Dedifferentiated amniotic fluid mesenchymal stem cell (primary cell): Measurements from ENCODE around the gene HPS5.
"Not testable (repeated sequence)": the region's sequence is repeated elsewhere in the genome, so short reads cannot be mapped to it uniquely, and the experiment has no call there.

Experiments used
- DNase-seq: peaks from one replicate; pipeline ENCODE4 v3.0.0-alpha.2; 2016; ENCODE audit errors: extremely low spot score

The HPS5 gene

DNA sequence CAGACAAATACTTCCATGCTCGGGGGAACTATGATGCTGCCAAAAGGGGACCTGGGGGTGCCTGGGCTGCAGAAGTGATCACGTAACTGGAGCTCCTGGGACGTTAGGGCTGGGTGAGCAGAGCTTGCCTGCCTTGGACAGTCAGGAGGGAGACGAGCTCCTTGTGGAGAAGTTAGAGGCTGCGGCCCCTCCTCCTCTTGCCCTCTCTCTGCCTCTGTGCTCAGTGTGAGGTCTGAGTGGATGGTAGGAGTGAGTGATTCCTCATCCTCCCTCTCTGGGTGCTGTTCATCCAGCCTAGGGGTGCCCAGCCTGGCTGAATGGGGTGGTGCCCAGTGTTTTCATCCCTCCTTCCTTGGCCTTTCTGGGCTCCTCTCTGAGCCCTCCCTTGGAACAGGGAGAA, 52.7 kb downstream of the HPS5 start:
- DNase-seq: not testable (repeated sequence)

DNA sequence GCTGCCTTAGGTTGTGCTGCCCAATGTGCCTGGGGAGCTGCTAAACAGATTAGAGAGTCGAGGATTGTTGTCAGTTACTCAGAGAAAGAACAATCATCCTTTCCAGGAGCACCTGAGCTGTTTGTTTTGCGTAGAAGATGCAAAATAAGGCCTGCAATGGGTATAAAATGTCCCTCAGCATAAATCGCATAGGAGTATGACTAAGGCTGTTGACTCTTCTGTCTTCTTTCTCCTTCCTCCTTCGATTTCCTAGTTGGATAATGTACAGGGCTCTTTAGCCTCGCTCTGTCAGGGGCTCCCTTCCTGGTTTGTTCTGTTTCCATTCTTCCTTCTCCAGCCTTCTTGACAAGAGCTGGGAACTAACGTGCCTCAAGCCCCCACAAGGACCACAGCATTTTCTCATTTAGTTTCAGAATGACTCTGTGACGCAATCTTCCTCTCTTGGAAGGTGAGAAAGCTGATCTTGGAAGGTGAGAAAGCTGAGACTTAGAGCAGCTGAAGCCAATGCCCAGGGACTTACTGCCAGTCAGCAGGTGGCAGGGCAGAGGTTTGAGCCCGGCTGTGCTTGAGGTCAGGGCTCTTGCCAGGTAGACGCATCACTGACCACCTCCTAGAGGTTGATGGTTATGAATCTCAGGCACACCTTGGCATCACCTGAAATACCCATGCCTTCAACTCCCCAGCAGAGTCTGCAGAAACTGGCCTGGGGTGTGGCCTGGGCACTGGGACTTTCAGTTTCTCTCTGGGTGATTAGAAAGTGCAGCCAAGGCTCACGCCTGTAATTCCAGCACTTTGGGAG, 54.4 kb downstream of the HPS5 start:
- not testable (repeated sequence) for DNase-seq

DNA sequence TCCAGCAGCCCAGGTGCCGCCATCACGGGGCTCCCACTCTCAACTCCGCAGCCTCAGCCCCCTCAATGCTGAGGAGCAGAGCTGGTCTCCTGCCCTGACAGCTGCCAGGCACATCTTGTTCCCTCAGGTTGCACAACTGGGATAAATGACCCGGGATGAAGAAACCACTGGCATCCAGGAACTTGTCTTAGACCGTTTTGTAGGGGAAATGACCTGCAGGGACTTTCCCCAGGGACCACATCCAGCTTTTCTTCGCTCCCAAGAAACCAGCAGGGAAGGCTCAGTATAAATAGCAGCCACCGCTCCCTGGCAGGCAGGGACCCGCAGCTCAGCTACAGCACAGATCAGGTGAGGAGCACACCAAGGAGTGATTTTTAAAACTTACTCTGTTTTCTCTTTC, 56.0 kb downstream of the HPS5 start, which contains the start of gene SAA1:
Gene SAA1 (plus strand): TSS at position 316 of the 400 bp plus-strand sequence. CDS start 624 bp downstream, outside the sequence.
- no peak for DNase-seq

DNA sequence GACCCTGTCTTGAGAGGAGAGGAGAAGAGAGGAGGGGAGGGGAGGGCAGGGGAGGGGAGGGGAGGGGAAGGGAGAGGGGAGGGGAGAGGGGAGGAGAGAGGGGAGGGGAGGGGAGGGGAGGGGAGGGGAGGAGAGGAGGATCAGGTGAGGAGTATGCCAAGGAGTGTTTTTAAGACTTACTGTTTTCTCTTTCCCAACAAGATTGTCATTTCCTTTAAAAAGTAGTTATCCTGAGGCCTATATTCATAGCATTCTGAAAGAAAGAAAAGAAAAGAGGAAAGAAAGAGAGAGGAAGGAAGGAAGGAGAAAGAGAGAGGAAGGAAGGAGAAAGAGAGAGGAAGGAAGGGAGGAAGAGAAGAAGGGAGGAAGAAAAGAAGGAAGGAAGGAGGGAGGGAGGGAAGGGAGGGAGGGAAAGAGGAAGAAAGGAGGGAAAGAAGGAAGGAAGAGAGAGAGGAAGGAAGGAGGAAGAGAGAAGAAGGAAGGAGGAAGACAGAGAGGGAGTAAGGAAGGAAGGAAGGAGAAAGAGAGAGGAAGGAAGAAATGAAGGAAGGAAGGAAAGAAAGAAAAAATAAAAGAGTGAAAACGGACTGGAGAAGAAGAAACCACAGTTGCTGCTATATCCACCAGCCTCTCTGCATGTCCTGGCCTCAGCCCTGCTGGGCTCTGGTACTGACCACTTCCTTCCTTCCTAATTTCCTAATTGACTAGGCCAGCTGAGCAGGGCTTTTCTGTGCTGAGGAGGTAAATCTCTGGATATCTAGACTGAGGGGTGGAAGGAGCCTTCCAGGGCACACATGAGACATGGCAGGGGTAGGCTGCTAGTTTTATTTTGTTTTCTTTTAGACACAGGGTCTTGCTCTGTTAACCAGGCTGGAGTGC, 57.0 kb downstream of the HPS5 start:
- DNase-seq: no peak

DNA sequence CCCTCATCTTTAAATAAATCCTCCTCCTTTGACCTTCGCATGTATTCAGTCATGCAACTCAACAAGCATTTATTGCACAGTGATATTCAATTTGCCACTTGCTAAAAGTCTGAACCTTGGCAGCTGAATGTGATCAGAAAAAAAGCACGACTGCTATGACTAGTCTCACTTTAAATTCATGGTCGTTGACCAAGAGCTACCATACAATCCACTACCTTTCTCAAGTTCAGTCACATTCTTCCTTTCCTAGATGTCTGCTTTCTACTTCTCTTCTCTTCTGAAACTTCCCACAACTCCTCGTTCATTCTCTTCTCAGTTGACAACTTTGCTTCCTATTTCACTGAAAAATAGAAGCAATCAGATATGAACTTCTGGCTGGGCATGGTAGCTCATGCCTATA, 57.9 kb downstream of the HPS5 start:
- no peak for DNase-seq

DNA sequence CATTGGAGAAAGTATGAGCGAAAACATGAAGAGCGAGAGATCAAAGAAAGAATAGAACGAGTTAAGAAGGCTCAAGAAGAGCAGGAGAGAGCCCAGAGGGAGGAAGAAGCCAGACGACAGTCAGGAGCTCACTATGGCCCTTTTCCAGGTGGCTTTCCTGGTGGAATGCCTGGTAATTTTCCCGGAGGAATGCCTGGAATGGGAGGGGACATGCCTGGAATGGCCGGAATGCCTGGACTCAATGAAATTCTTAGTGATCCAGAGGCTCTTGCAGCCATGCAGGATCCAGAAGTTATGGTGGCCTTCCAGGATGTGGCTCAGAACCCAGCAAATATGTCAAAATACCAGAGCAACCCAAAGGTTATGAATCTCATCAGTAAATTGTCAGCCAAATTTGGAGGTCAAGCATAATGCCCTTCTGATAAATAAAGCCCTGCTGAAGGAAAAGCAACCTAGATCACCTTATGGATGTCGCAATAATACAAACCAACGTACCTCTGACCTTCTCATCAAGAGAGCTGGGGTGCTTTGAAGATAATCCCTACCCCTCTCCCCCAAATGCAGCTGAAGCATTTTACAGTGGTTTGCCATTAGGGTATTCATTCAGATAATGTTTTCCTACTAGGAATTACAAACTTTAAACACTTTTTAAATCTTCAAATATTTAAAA, 59.1 kb downstream of the HPS5 start:
- not testable (repeated sequence) for DNase-seq

DNA sequence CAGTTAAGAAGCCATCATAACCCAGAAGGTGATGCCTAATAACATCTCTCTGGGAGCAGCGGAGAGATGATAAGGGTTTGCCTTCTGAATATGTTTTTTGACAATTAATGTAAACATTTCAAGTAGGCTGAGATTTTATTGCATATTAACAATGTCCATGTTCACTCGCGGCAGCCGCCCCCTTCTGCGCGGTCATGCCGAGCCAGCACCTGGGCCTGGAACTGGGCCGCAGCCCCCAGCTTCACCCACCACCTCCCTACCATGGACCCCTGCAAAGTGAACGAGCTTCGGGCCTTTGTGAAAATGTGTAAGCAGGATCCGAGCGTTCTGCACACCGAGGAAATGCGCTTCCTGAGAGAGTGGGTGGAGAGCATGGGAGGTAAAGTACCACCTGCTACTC, 60.2 kb downstream of the HPS5 start:
- no peak for DNase-seq

DNA sequence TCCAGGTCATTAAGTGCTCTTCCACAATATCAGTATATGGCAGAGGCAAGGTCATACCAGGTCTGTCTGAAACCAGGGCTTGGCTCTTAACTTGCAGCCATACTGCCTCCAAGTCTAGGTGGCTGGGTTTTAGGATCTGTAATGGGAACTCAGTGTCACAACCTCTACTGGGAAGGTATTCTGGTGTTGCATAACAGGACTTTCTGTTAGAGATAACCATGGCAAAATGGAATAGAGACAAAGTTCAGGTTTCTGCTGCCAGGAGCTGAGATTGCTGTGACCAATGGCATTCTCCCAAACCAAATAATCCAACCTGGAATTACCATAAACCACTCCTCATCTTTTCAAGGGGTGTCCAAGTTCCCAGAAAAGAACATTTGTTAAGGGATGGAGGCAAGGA, 62.7 kb downstream of the HPS5 start:
- no peak for DNase-seq

DNA sequence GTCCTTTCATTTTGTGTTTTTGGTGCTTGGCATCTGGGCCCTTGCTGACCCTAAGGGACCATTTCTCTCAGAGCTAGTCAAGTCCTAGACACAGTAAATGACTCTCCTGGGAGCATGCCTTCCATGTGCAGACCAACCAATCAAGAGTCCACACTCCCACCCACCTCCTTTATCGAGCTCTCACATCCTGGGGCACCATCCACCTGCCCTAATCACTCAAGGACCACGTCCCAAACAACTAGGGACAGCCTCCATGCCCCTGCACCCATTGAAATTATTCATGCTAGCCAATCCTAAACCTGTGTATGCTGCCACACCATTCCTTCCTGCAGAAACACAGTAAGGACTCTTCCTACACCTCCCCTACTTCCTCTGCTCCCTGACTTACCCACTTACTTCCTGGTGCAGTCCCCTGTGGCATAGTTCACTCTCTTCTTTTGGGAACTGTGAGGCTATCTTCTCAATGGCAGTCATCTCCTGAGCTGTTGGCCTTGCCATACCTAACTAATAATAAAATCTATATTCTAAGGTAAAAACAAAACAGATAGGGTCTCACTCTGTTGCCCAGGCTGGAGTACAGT, 67.1 kb downstream of the HPS5 start:
- DNase-seq: no peak

DNA sequence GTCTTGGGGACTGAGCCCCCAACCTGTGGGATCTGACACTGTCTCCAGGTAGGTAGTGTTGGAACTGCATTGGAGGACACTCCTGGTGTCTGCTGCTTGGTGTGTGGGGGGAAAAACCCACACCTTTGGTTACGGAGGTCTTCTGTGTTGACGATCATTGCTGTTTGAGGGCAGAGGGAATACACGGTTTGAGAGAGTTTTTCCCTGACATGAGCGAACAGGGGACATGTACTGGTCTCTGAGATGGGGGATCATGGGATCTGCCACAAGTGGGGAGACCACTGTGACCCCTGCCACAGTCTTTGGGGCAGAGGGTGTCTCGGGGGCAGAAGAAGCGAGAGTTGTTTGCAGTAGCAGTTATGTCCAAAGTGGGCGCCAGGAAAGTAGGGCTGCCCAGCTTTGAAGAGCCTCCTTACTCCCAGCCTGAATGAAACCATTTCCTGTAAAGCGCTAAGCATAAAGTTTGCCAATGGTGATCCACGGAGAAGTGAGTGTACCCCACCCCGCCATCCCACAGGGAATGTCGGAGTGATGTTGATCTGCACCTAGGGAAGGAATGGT, 68.1 kb downstream of the HPS5 start:
- no peak for DNase-seq

DNA sequence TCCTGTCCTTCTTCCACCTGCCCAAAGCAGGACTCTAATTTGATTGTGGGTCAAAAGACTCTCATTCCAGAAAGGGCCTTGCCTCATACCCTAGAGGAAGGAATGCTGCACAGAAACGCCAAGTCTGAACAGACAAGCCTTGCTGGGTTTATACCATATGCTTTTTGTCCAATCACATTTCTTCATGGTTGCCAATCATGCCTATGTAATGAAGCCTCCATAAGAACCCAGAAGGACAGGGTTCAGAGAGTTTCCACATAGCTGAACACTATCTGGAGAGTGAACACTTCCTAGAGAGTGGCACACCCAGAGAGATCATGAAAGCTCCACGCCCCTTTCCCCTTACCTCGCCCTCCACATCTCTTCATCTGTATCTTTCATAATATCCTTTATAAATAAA, 68.7 kb downstream of the HPS5 start:
- no peak for DNase-seq

DNA sequence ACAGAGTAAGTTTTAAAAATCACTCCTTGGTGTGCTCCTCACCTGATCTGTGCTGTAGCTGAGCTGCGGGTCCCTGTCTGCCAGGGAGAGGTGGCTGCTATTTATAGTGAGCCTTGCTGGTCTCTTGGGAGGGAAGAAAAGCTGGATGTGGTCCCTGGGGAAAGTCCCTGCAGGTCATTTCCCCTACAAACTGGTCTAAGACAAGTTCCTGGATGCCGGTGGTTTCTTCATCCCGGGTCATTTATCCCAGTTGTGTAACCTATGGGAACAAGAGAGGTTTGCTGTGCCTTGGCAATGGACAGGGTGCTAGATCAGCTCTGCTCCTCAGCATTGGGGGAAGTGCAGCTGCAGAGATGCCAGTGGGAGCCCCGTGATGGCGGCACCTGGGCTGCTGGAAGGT, 73.4 kb downstream of the HPS5 start, which contains the start of gene SAA2:
Gene SAA2 (minus strand): TSS at position 108 of the 400 bp plus-strand sequence. CDS start 657 bp downstream, outside the sequence.
- DNase-seq: no peak

DNA sequence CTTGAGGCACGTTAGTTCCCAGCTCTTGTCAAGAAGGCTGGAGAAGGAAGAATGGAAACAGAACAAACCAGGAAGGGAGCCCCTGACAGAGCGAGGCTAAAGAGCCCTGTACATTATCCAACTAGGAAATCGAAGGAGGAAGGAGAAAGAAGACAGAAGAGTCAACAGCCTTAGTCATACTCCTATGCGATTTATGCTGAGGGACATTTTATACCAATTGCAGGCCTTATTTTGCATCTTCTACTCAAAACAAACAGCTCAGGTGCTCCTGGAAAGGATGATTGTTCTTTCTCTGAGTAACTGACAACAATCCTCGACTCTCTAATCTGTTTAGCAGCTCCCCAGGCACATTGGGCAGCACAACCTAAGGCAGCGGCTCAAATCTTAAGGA, 74.8 kb downstream of the HPS5 start:
- not testable (repeated sequence) for DNase-seq

DNA sequence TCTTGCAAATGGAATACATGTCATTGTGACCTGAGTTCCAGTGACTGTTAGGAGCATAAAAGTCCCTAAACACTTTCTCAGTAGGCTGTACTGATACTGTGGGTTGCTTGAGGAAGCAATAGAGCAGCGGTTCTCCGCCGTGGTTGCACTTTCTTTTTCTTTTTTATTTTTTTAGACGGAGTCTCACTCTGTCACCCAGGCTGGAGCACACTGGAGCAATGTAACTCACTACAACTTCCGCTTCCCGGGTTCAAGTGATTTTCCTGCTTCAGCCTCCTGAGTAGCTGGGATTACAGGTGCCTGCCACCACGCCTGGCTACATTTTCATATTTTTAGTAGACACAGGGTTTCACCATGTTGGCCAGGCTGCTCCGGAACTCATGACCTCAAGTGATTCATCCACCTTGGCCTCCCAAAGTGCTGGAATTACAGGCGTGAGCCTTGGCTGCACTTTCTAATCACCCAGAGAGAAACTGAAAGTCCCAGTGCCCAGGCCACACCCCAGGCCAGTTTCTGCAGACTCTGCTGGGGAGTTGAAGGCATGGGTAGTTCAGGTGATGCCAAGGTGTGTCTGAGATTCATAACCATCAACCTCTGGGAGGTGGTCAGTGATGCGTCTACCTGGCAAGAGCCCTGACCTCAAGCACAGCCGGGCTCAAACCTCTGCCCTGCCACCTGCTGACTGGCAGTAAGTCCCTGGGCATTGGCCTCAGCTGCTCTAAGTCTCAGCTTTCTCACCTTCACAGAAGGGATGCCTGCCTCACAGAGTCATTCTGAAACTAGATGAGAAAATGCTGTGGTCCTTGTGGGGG, 75.4 kb downstream of the HPS5 start:
- DNase-seq: not testable (repeated sequence)

DNA sequence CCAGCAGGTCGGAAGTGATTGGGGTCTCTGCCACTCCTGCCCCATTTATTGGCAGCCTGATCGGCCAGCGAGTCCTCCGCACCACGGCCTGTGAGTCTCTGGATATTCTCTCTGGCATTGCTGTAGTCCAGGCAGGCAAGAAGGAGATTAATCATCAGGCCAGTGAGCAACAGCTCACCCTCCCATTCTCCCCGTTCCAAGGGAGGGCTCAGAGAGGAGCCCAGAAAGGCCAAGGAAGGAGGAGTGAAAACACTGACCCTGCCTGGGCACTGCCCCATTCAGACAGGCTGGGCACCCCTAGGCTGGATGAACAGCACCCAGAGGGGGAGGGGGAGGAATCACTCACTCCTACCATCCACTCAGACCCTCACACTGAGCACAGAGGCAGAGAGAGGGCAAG, 76.5 kb downstream of the HPS5 start:
- DNase-seq: no peak

DNA sequence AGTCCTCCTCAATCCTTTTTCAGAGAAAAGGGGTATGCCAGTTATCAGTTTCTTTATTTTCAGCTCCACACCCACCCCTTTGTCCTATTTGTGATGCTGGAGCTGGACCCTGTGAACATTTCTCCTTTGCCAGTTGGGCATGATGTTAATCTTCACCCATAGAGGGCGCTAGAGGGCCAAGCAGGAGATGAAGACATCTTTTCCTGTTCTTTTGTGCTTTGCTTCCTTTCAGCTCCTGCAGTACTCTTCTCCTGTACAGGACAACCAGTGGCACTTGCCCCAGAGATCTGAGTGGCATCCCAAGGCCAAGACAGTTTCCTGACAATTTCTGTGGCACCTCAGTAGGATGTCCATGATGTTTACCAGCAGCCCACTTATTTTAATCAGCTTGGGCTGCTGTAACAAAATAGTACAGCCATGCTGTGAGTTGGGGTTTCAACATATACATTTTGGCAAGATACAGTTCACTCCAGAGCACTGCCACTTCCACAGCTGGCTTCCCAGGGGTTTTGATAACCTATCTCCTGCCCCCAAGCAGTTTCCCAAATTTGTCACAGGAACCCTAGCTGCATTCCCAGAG, 78.1 kb downstream of the HPS5 start:
- no peak for DNase-seq

DNA sequence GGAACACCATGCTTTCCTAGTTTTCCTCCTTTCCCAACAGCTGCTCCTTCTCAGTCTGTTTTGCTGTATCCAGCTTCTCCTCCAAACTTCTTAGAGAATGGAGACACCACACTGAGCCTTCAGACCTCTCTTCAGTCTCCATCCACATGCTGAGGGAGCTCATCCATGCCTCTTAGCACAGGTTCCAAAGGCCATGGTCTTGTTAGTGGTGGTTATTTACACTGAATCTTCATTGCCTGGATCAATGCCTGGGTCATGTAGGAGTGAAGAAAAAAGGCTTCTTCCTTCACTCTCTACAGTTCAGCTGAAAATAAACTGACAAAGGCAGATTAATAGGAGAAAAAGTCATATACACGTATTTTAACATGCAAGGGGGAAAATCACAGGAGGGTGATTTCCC, 82.3 kb downstream of the HPS5 start:
- no peak for DNase-seq

DNA sequence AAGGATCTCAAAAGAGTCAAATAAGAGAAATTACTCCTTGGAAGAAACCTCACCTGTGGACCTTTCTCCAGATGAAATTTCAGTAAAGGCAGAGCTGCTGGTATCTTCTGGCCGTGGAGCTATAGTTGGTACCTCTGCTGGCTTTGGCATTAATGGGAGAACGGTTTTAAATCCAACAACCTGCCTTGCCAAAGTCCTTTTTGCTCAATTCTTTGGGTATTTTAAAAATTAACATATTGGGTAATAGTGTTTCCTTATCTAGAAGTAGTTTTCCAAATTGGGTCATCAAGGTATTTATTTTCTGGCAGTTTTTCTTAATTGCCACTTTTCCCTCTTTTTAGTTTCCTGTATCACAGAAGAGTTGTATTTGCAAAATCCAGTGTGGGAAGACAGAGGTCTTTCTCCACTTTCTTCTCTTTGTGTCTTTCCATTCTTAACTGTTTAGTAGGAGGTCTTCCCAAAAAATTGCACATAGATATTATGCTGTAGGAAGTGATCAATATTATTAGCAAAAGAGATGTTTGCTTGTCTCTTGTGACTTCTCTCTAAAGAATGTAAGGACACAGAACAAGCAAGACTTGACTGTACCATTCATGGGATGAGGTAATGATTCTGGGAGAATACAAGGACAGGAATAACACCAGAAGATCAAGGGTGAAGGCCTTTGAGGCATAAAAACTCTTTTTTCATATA, 85.1 kb downstream of the HPS5 start, which contains the start of gene SAA4:
Gene SAA4 (minus strand): TSS at position 139 of the 693 bp plus-strand sequence. CDS start 876 bp downstream, outside the sequence.
- DNase-seq: no peak
